Upper lobe of left lung (tissue), 6 donors: ENCODE data around the gene LTBP1. TPM values are rescaled to one million over a fixed set of nuclear protein-coding genes. Genes with fewer than 3 reads are reported as not detected.
A peak's percentile ranks its signal among the peaks of the same experiment; 100 is the strongest.

Experiments used
- ATAC-seq, 2 donors: fragments of 200-7000 bp; cut with Tn5 transposase; one replicate each; pipeline ENCODE4 v1.9.1; 2022; ENCODE audit warnings: mild to moderate bottlenecking in 2 of 2, moderate library complexity in 2 of 2; ENCODE audit not compliant: low FRiP score in 2 of 2
- DNase-seq, 2 donors: peaks; one replicate each; pipeline ENCODE4 v3.0.0-alpha.2; 2019 to 2020
- H3K27ac ChIP-seq, 4 donors: fragments of 200-600 bp; sonication (generic); one replicate each; pipeline ENCODE4 v1.5.1; 2016 to 2019
- H3K27me3 ChIP-seq, 4 donors: fragments of 200-600 bp; sonication (generic); one replicate each; pipeline ENCODE4 v1.5.1; 2017 to 2019
- H3K36me3 ChIP-seq, 4 donors: fragments of 200-600 bp; sonication (generic); one replicate each; pipeline ENCODE4 v1.5.1; 2016 to 2019
- H3K4me1 ChIP-seq, 4 donors: fragments of 200-600 bp; sonication (generic); one replicate each; pipeline ENCODE4 v1.5.1; 2018 to 2019
- H3K4me3 ChIP-seq, 4 donors: fragments of 200-600 bp; sonication (generic); one replicate each; pipeline ENCODE4 v1.5.1; 2017 to 2019; ENCODE audit warnings: mild to moderate bottlenecking in 2 of 4, moderate library complexity in 1 of 4
- H3K9me3 ChIP-seq, 4 donors: fragments of 200-600 bp; sonication (generic); one replicate each; pipeline ENCODE4 v1.5.1; 2018 to 2019
- EP300 ChIP-seq, 4 donors: sonication (generic); formaldehyde crosslinking; IDR thresholded peaks; one replicate each; pipeline ENCODE4 v1.5.1; 2017; ENCODE audit warnings: antibody characterized with exemption in 4 of 4, control low read depth in 2 of 4
- POLR2A ChIP-seq, 4 donors: fragments of 450-650 bp; IDR thresholded peaks; one replicate each; pipeline ENCODE4 v1.5.1; 2016 to 2017; ENCODE audit warnings: antibody characterized with exemption in 4 of 4, mild to moderate bottlenecking in 2 of 4
- POLR2AphosphoS5 ChIP-seq, 2 donors: sonication (generic); formaldehyde crosslinking; IDR thresholded peaks; one replicate each; pipeline ENCODE4 v1.5.1; 2017; ENCODE audit warnings: antibody characterized with exemption in 2 of 2
- WGBS, 2 donors: methylation state at CpG; one replicate each; pipeline ENCODE4 v1.1.5; 2017 to 2018; 5-methylcytosine and 5-hydroxymethylcytosine counted together
- total RNA-seq, 6 donors: library from RNA; depleted of rRNA in 4 of 6; stranded (reverse); fragments of >200 nt in 4 of 6; gene quantifications; one replicate each; pipeline versions ENCODE4 v1.1.0 to v1.2.1, GENCODE V29; 2016 to 2021
- TF ChIP-seq, protein P1 (sequence below), 6 experiments: fragments of 450-650 bp in 4 of 6; fragments of 200-600 bp in 2 of 6; sonication (generic) in 2 of 6; IDR thresholded peaks; one replicate each; pipeline ENCODE4 v1.5.1; 2016 to 2019; ENCODE audit warnings: antibody characterized with exemption in 6 of 6
- donor health status: DM: no; HTN: no; CAD: no; lungs with moderate emphysema.
- donor health status: DM: no; HTN: yes; CAD: no; lungs with severe emphysema.

Gene LTBP1
- total RNA-seq, 6 donors from 2014 or later, result 11.5 to 45.0 (median 27.1) TPM

DNA sequence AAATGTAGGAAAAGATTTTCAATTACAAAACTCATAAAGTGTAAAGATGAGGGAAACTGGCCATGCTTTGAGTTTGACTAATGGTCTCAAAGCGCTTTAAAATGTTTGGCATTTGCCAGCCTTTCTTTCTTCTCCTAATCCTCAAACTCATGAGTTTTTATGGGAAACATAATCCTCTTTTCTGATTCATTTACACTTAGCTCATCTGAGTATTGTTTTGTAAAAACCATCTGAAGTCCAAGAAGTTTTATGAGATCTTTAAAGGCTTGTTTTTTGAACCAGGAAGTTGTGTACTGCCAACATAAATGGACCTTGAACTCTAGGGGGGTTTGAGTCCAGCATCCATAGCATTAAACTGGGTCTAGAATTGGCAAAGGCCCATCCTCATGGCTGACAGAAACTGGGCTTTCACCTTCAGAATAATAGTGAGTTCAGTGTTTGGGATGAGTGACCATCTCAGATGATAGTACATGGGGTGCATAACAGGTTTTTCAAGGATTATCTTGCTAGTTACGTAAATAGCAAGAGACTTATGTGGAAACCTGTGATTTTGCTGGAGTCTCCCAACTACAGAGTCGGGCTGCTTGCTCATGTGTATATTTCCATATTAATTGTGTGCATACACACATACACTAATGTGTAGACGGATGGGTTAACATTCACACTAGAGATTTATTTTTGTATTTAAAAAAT is 3.8 kb upstream of the LTBP1 start:
- peaks cover 0 to 10% (median 2%) of the 10 kb centered on the region in 4 donors for H3K27me3 ChIP-seq
- no peaks in the 10 kb centered on the region for H3K9me3 ChIP-seq
- 93 to 96% methylated on average over 4 of the region's 4 CpGs for WGBS, 2 donors
- no peak overlapping the region for H3K27ac ChIP-seq
- DNase-seq (no peak), ATAC-seq (no peak)
- peaks cover 0 to 13% (median 1%) of the 10 kb centered on the region in 4 donors for H3K4me1 ChIP-seq
- no peak overlapping the region for H3K4me3 ChIP-seq
- H3K36me3 ChIP-seq, result no peaks in the 10 kb centered on the region
- TF ChIP-seq POLR2A (IDR thresholded peaks at IDR 0.05), result no peak
- no peak for TF ChIP-seq EP300 (IDR thresholded peaks at IDR 0.05)
- TF ChIP-seq, protein P1, sequence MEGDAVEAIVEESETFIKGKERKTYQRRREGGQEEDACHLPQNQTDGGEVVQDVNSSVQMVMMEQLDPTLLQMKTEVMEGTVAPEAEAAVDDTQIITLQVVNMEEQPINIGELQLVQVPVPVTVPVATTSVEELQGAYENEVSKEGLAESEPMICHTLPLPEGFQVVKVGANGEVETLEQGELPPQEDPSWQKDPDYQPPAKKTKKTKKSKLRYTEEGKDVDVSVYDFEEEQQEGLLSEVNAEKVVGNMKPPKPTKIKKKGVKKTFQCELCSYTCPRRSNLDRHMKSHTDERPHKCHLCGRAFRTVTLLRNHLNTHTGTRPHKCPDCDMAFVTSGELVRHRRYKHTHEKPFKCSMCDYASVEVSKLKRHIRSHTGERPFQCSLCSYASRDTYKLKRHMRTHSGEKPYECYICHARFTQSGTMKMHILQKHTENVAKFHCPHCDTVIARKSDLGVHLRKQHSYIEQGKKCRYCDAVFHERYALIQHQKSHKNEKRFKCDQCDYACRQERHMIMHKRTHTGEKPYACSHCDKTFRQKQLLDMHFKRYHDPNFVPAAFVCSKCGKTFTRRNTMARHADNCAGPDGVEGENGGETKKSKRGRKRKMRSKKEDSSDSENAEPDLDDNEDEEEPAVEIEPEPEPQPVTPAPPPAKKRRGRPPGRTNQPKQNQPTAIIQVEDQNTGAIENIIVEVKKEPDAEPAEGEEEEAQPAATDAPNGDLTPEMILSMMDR (IDR thresholded peaks at IDR 0.05), result no peak
- no peak for TF ChIP-seq POLR2AphosphoS5 (IDR thresholded peaks at IDR 0.05)

GRCh38 chr2:32945286-32945685 is 1.5 kb upstream of the LTBP1 start:
- Histone ChIP-seq H3K4me1 (peaks cover 0 to 17% (median 3%) of the 10 kb centered on the region in 4 donors), H3K27ac (no peak overlapping the region), H3K4me3 (no peak overlapping the region), H3K36me3 (no peaks in the 10 kb centered on the region), H3K27me3 (peaks cover 0 to 10% (median 4%) of the 10 kb centered on the region in 4 donors), H3K9me3 (no peaks in the 10 kb centered on the region)
- no peak for TF ChIP-seq EP300 (IDR thresholded peaks at IDR 0.05)
- TF ChIP-seq POLR2A (IDR thresholded peaks at IDR 0.05), result no peak
- TF ChIP-seq, protein P1 (IDR thresholded peaks at IDR 0.05), result no peak
- no peak for TF ChIP-seq POLR2AphosphoS5 (IDR thresholded peaks at IDR 0.05)
- WGBS, 2 donors, result 90 to 96% methylated on average over 2 of the region's 2 CpGs
- no peak for DNase-seq
- no peak for ATAC-seq

GRCh38 chr2:32947076-32947483 is 327 bp downstream of the LTBP1 start:
- peak overlapping the region; percentile 57 to 86 (median 66) for H3K27ac ChIP-seq
- DNase-seq, result no peak
- peak overlapping the region; percentile 59 to 88 (median 82) for H3K4me3 ChIP-seq
- peaks cover 0 to 17% (median 3%) of the 10 kb centered on the region in 4 donors for H3K4me1 ChIP-seq
- H3K27me3 ChIP-seq, result peaks cover 0 to 10% (median 4%) of the 10 kb centered on the region in 4 donors
- no peaks in the 10 kb centered on the region for H3K9me3 ChIP-seq
- ATAC-seq, result peak in 1 of 2 donors; percentile 22
- 0 to 5% methylated on average over 4 to 33 of the region's 52 CpGs for WGBS, 2 donors
- no peaks in the 10 kb centered on the region for H3K36me3 ChIP-seq
- no peak for TF ChIP-seq POLR2A (IDR thresholded peaks at IDR 0.05)
- TF ChIP-seq EP300 (IDR thresholded peaks at IDR 0.05), result no peak
- TF ChIP-seq, protein P1 (IDR thresholded peaks at IDR 0.05), result no peak
- TF ChIP-seq POLR2AphosphoS5 (IDR thresholded peaks at IDR 0.05), result no peak

GRCh38 chr2:32947484-32948143 is 861 bp downstream of the LTBP1 start:
- DNase-seq (peak; percentile 21 to 88), ATAC-seq (peak in 1 of 2 donors; percentile 52)
- Histone ChIP-seq H3K27me3 (peaks cover 0 to 10% (median 4%) of the 10 kb centered on the region in 4 donors), H3K4me3 (peak overlapping the region; percentile 59 to 88 (median 82)), H3K9me3 (no peaks in the 10 kb centered on the region), H3K4me1 (peaks cover 0 to 17% (median 3%) of the 10 kb centered on the region in 4 donors), H3K36me3 (no peaks in the 10 kb centered on the region), H3K27ac (peak overlapping the region in 3 of 4 donors; percentile 57 to 86 (median 61))
- 5 to 11% methylated on average over 15 to 21 of the region's 75 CpGs for WGBS, 2 donors
- TF ChIP-seq, protein P1 (IDR thresholded peaks at IDR 0.05), result no peak
